ENCODE results near the gene DDAH1.

DDAH1 gene

GRCh38 chr1:85480566-85480965 lies 15.6 kb upstream of the DDAH1 start:
- Histone ChIP-seq H3K4me3 (ENCODE audit: low read length, poor library complexity, severe bottlenecking) (no peak overlapping the region), H3K4me2 (ENCODE audit: low read depth, low read length, poor library complexity, severe bottlenecking) (no peak overlapping the region), H3K36me3 (ENCODE audit: insufficient read depth, low read length) (no peaks in the 10 kb centered on the region), H3K79me2 (ENCODE audit: insufficient read depth, low read length) (no peaks in the 10 kb centered on the region), H3K4me1 (ENCODE audit: insufficient read depth, low read length, poor library complexity, severe bottlenecking) (no peaks in the 10 kb centered on the region), H3F3A (ENCODE audit: low read depth) (no peaks in the 10 kb centered on the region), H2AFZ (ENCODE audit: low read length) (no peak overlapping the region), H3K9me2 (replicated peaks; ENCODE audit: low read depth, low read length) (no peaks in the 10 kb centered on the region), H4K20me1 (ENCODE audit: insufficient read depth, low read length, poor library complexity, severe bottlenecking) (no peaks in the 10 kb centered on the region), H3K9me3 (ENCODE audit: insufficient read depth, low read depth, low read length) (no peaks in the 10 kb centered on the region), H3K27me3 (ENCODE audit: insufficient read depth, low read length, poor library complexity, severe bottlenecking) (no peaks in the 10 kb centered on the region), H3K9ac (ENCODE audit: low read depth, low read length, poor library complexity, severe bottlenecking) (no peak overlapping the region)
- TF ChIP-seq EZH2phosphoT487 (IDR thresholded peaks at IDR 0.05; ENCODE audit: borderline replicate concordance), result no peak

GRCh38 chr1:85479491-85479890 lies 14.5 kb upstream of the DDAH1 start:
- Histone ChIP-seq H3K4me1 (ENCODE audit: insufficient read depth, low read length, poor library complexity, severe bottlenecking) (no peaks in the 10 kb centered on the region), H3K27me3 (ENCODE audit: insufficient read depth, low read length, poor library complexity, severe bottlenecking) (no peaks in the 10 kb centered on the region), H3K79me2 (ENCODE audit: insufficient read depth, low read length) (no peaks in the 10 kb centered on the region), H2AFZ (ENCODE audit: low read length) (no peak overlapping the region), H3K36me3 (ENCODE audit: insufficient read depth, low read length) (no peaks in the 10 kb centered on the region), H3K4me3 (ENCODE audit: low read length, poor library complexity, severe bottlenecking) (no peak overlapping the region), H3K4me2 (ENCODE audit: low read depth, low read length, poor library complexity, severe bottlenecking) (no peak overlapping the region), H3K9me2 (replicated peaks; ENCODE audit: low read depth, low read length) (no peaks in the 10 kb centered on the region), H3F3A (ENCODE audit: low read depth) (no peaks in the 10 kb centered on the region), H4K20me1 (ENCODE audit: insufficient read depth, low read length, poor library complexity, severe bottlenecking) (no peaks in the 10 kb centered on the region), H3K9me3 (ENCODE audit: insufficient read depth, low read depth, low read length) (no peaks in the 10 kb centered on the region), H3K9ac (ENCODE audit: low read depth, low read length, poor library complexity, severe bottlenecking) (no peak overlapping the region)
- TF ChIP-seq, protein P1, sequence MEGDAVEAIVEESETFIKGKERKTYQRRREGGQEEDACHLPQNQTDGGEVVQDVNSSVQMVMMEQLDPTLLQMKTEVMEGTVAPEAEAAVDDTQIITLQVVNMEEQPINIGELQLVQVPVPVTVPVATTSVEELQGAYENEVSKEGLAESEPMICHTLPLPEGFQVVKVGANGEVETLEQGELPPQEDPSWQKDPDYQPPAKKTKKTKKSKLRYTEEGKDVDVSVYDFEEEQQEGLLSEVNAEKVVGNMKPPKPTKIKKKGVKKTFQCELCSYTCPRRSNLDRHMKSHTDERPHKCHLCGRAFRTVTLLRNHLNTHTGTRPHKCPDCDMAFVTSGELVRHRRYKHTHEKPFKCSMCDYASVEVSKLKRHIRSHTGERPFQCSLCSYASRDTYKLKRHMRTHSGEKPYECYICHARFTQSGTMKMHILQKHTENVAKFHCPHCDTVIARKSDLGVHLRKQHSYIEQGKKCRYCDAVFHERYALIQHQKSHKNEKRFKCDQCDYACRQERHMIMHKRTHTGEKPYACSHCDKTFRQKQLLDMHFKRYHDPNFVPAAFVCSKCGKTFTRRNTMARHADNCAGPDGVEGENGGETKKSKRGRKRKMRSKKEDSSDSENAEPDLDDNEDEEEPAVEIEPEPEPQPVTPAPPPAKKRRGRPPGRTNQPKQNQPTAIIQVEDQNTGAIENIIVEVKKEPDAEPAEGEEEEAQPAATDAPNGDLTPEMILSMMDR (conservative IDR thresholded peaks at IDR 0.05; ENCODE audit: low read length), result no peak
- TF ChIP-seq EZH2phosphoT487 (IDR thresholded peaks at IDR 0.05; ENCODE audit: borderline replicate concordance), result no peak

GRCh38 chr1:85478366-85478765 lies 13.4 kb upstream of the DDAH1 start:
- no peaks in the 10 kb centered on the region for H3K9me3 ChIP-seq (ENCODE audit: insufficient read depth, low read depth, low read length)
- no peaks in the 10 kb centered on the region for H3K9me2 ChIP-seq (replicated peaks; ENCODE audit: low read depth, low read length)
- no peak overlapping the region for H3K4me3 ChIP-seq (ENCODE audit: low read length, poor library complexity, severe bottlenecking)
- H3K4me1 ChIP-seq (ENCODE audit: insufficient read depth, low read length, poor library complexity, severe bottlenecking), result no peaks in the 10 kb centered on the region
- H3K79me2 ChIP-seq (ENCODE audit: insufficient read depth, low read length), result no peaks in the 10 kb centered on the region
- no peaks in the 10 kb centered on the region for H3F3A ChIP-seq (ENCODE audit: low read depth)
- no peaks in the 10 kb centered on the region for H4K20me1 ChIP-seq (ENCODE audit: insufficient read depth, low read length, poor library complexity, severe bottlenecking)
- no peak overlapping the region for H2AFZ ChIP-seq (ENCODE audit: low read length)
- no peak overlapping the region for H3K9ac ChIP-seq (ENCODE audit: low read depth, low read length, poor library complexity, severe bottlenecking)
- no peaks in the 10 kb centered on the region for H3K27me3 ChIP-seq (ENCODE audit: insufficient read depth, low read length, poor library complexity, severe bottlenecking)
- no peak overlapping the region for H3K4me2 ChIP-seq (ENCODE audit: low read depth, low read length, poor library complexity, severe bottlenecking)
- TF ChIP-seq EZH2phosphoT487 (IDR thresholded peaks at IDR 0.05; ENCODE audit: borderline replicate concordance), result no peak
- TF ChIP-seq, protein P1 (conservative IDR thresholded peaks at IDR 0.05; ENCODE audit: low read length), result no peak
- no peaks in the 10 kb centered on the region for H3K36me3 ChIP-seq (ENCODE audit: insufficient read depth, low read length)

DNA sequence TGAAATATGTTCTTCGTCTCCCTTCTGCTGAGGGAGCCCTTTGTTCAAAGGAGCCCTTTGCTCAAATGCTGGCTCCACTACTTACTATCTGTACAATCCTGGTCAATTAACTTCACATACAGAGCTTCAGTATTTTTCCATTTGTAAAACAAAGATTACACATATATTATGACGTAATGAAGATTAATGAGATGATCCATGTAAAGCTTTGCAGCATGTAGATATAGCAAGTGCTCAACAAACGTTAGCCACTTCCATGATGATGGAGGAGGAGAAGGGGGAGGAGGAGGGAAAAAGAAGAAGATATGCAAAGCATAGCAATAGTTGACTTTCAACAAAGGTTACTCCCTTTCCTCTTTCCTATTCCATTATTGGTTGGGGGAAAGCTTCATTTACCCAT lies 10.1 kb upstream of the DDAH1 start:
- Histone ChIP-seq H3K4me1 (ENCODE audit: insufficient read depth, low read length, poor library complexity, severe bottlenecking) (no peaks in the 10 kb centered on the region), H3K9me3 (ENCODE audit: insufficient read depth, low read depth, low read length) (no peaks in the 10 kb centered on the region), H3K4me3 (ENCODE audit: low read length, poor library complexity, severe bottlenecking) (no peak overlapping the region), H3K9ac (ENCODE audit: low read depth, low read length, poor library complexity, severe bottlenecking) (no peak overlapping the region), H3K36me3 (ENCODE audit: insufficient read depth, low read length) (no peaks in the 10 kb centered on the region), H3K9me2 (replicated peaks; ENCODE audit: low read depth, low read length) (no peaks in the 10 kb centered on the region), H3F3A (ENCODE audit: low read depth) (no peaks in the 10 kb centered on the region), H2AFZ (ENCODE audit: low read length) (no peak overlapping the region), H3K79me2 (ENCODE audit: insufficient read depth, low read length) (no peaks in the 10 kb centered on the region), H3K27me3 (ENCODE audit: insufficient read depth, low read length, poor library complexity, severe bottlenecking) (no peaks in the 10 kb centered on the region), H4K20me1 (ENCODE audit: insufficient read depth, low read length, poor library complexity, severe bottlenecking) (no peaks in the 10 kb centered on the region), H3K4me2 (ENCODE audit: low read depth, low read length, poor library complexity, severe bottlenecking) (no peak overlapping the region)
- TF ChIP-seq EZH2phosphoT487 (IDR thresholded peaks at IDR 0.05; ENCODE audit: borderline replicate concordance), result no peak
- TF ChIP-seq, protein P1 (conservative IDR thresholded peaks at IDR 0.05; ENCODE audit: low read length), result no peak
